ENCODE data around the gene CRTC3. TPM values are rescaled to one million over a fixed set of nuclear protein-coding genes. Genes with fewer than 3 reads are reported as not detected.
"Not testable (repeated sequence)": the region's sequence is repeated elsewhere in the genome, so short reads cannot be mapped to it uniquely, and the experiment has no call there.

Gene CRTC3
- total RNA-seq, 2 experiments from 2014 or later, result 40.6 to 42.7 TPM

- intact Hi-C loops (cut with micrococcal nuclease), result not testable (repeated sequence)
- CTCF ChIA-PET, result interaction anchor here (1.1 to 1.2 kb wide), 2 partner anchors 11 to 410 kb away, joined by 4 to 5 read pairs; no protein-coding TSS in a partner anchor
Observed at GRCh38 chr15:90524018-90524803, 5.5 kb upstream of the CRTC3 start.

GRCh38 chr15:90529011-90529370, 732 bp upstream of the CRTC3 start:
- intact Hi-C loops (cut with micrococcal nuclease), result no loop called here
- Mint-ChIP-seq H3K9me3 (no peaks in the 10 kb centered on the region), H3K4me1 (ENCODE audit: low read depth) (peaks cover 37% of the 10 kb centered on the region), H3K27ac (peak overlapping the region; percentile 89), H3K4me3 (peak overlapping the region; percentile 76), H3K27me3 (ENCODE audit: low read depth) (no peaks in the 10 kb centered on the region), H3K36me3 (ENCODE audit: low read depth) (peaks cover 10% of the 10 kb centered on the region)
- DNase-seq, result no peak
- CTCF ChIA-PET, result no interaction called here

More at GRCh38 chr15:90524018-90524803, 5.5 kb upstream of the CRTC3 start:
- not testable (repeated sequence) for H3K9me3 Mint-ChIP-seq; H3K36me3 Mint-ChIP-seq (ENCODE audit: low read depth); H3K27me3 Mint-ChIP-seq (ENCODE audit: low read depth); DNase-seq; H3K4me1 Mint-ChIP-seq (ENCODE audit: low read depth); H3K27ac Mint-ChIP-seq; H3K4me3 Mint-ChIP-seq

GRCh38 chr15:90530250-90531051, 728 bp downstream of the CRTC3 start:
- peaks cover 49% of the 10 kb centered on the region for H3K4me1 Mint-ChIP-seq (ENCODE audit: low read depth)
- no peaks in the 10 kb centered on the region for H3K27me3 Mint-ChIP-seq (ENCODE audit: low read depth)
- peak overlapping the region; percentile 92 for H3K4me3 Mint-ChIP-seq
- peak overlapping the region; percentile 88 for H3K27ac Mint-ChIP-seq
- H3K9me3 Mint-ChIP-seq, result no peaks in the 10 kb centered on the region
- intact Hi-C loops (cut with micrococcal nuclease), result loop anchor here (1.0 to 2.0 kb wide), 2 partner anchors 9 to 66 kb away; no protein-coding TSS in a partner anchor
- peak; percentile 55 for DNase-seq
- CTCF ChIA-PET, result interaction anchor here (0.6 to 1.5 kb wide), 6 partner anchors 9 to 270 kb away, joined by 3 to 9 read pairs (median 4); no protein-coding TSS in a partner anchor
- H3K36me3 Mint-ChIP-seq (ENCODE audit: low read depth), result peaks cover 10% of the 10 kb centered on the region

GRCh38 chr15:90531147-90531546, 1.4 kb downstream of the CRTC3 start:
- peak overlapping the region; percentile 92 for H3K4me3 Mint-ChIP-seq
- CTCF ChIA-PET, result interaction anchor here (0.6 to 1.5 kb wide), 5 partner anchors 8 to 238 kb away, joined by 3 to 9 read pairs (median 4); no protein-coding TSS in a partner anchor
- no peaks in the 10 kb centered on the region for H3K27me3 Mint-ChIP-seq (ENCODE audit: low read depth)
- H3K36me3 Mint-ChIP-seq (ENCODE audit: low read depth), result peaks cover 10% of the 10 kb centered on the region
- intact Hi-C loops (cut with micrococcal nuclease), result loop anchor here (1.0 to 2.0 kb wide), 2 partner anchors 8 to 66 kb away; no protein-coding TSS in a partner anchor
- H3K27ac Mint-ChIP-seq, result peak overlapping the region; percentile 88
- peaks cover 56% of the 10 kb centered on the region for H3K4me1 Mint-ChIP-seq (ENCODE audit: low read depth)
- no peak for DNase-seq
- no peaks in the 10 kb centered on the region for H3K9me3 Mint-ChIP-seq

- CTCF ChIA-PET, result interaction anchor here (0.7 to 0.8 kb wide), 2 partner anchors 11 to 35 kb away, joined by 3 to 4 read pairs; no protein-coding TSS in a partner anchor
- Mint-ChIP-seq H3K36me3 (ENCODE audit: low read depth) (peaks cover 27% of the 10 kb centered on the region), H3K4me1 (ENCODE audit: low read depth) (peaks cover 86% of the 10 kb centered on the region), H3K4me3 (no peak overlapping the region), H3K27me3 (ENCODE audit: low read depth) (no peaks in the 10 kb centered on the region), H3K27ac (no peak overlapping the region), H3K9me3 (no peaks in the 10 kb centered on the region)
- DNase-seq, result no peak
- intact Hi-C loops (cut with micrococcal nuclease), result no loop called here
Observed at GRCh38 chr15:90535254-90535653, 5.5 kb downstream of the CRTC3 start.

GRCh38 chr15:90539789-90540188, 10.1 kb downstream of the CRTC3 start:
- CTCF ChIA-PET, result interaction anchor here (0.6 to 2.3 kb wide), 11 partner anchors 9 to 391 kb away, joined by 3 to 10 read pairs (median 4); no protein-coding TSS in a partner anchor
- Mint-ChIP-seq H3K27me3 (ENCODE audit: low read depth) (no peaks in the 10 kb centered on the region), H3K4me1 (ENCODE audit: low read depth) (peaks cover 81% of the 10 kb centered on the region), H3K4me3 (peak overlapping the region; percentile 68), H3K27ac (peak overlapping the region; percentile 97), H3K9me3 (no peaks in the 10 kb centered on the region), H3K36me3 (ENCODE audit: low read depth) (peaks cover 32% of the 10 kb centered on the region)
- intact Hi-C loops (cut with micrococcal nuclease), result loop anchor here (1.0 to 2.0 kb wide), 3 partner anchors 8 to 55 kb away; no protein-coding TSS in a partner anchor
- DNase-seq, result peak; percentile 79

GRCh38 chr15:90540768-90541167, 11.0 kb downstream of the CRTC3 start:
- H3K4me3 Mint-ChIP-seq, result peak overlapping the region; percentile 29
- CTCF ChIA-PET, result interaction anchor here (1.2 to 2.3 kb wide), 4 partner anchors 15 to 64 kb away, joined by 4 to 10 read pairs (median 5); no protein-coding TSS in a partner anchor
- H3K27ac Mint-ChIP-seq, result peak overlapping the region; percentile 78
- peaks cover 81% of the 10 kb centered on the region for H3K4me1 Mint-ChIP-seq (ENCODE audit: low read depth)
- H3K9me3 Mint-ChIP-seq, result no peaks in the 10 kb centered on the region
- no peaks in the 10 kb centered on the region for H3K27me3 Mint-ChIP-seq (ENCODE audit: low read depth)
- intact Hi-C loops (cut with micrococcal nuclease), result no loop called here
- DNase-seq, result no peak
- peaks cover 40% of the 10 kb centered on the region for H3K36me3 Mint-ChIP-seq (ENCODE audit: low read depth)

- Mint-ChIP-seq H3K36me3 (ENCODE audit: low read depth) (peaks cover 30% of the 10 kb centered on the region), H3K27me3 (ENCODE audit: low read depth) (no peaks in the 10 kb centered on the region), H3K27ac (no peak overlapping the region), H3K9me3 (no peaks in the 10 kb centered on the region), H3K4me3 (no peak overlapping the region), H3K4me1 (ENCODE audit: low read depth) (peaks cover 67% of the 10 kb centered on the region)
- CTCF ChIA-PET, result interaction anchor here (0.9 kb wide), 1 partner anchor 39 kb away, joined by 3 read pairs; no protein-coding TSS in a partner anchor
- intact Hi-C loops (cut with micrococcal nuclease), result no loop called here
- DNase-seq, result peak; percentile 40
Observed at GRCh38 chr15:90545095-90545494, 15.4 kb downstream of the CRTC3 start.

- Mint-ChIP-seq H3K4me1 (ENCODE audit: low read depth) (peaks cover 70% of the 10 kb centered on the region), H3K27me3 (ENCODE audit: low read depth) (no peaks in the 10 kb centered on the region), H3K4me3 (no peak overlapping the region), H3K27ac (peak overlapping the region; percentile 33), H3K9me3 (no peaks in the 10 kb centered on the region), H3K36me3 (ENCODE audit: low read depth) (peaks cover 29% of the 10 kb centered on the region)
- intact Hi-C loops (cut with micrococcal nuclease), result loop anchor here (2.0 kb wide), 1 partner anchor 13 kb away; no protein-coding TSS in a partner anchor
- CTCF ChIA-PET, result no interaction called here
- no peak for DNase-seq
Observed at GRCh38 chr15:90547540-90547939, 17.8 kb downstream of the CRTC3 start.

GRCh38 chr15:90550919-90551318, 21.2 kb downstream of the CRTC3 start:
- CTCF ChIA-PET, result no interaction called here
- no peak for DNase-seq
- no peak overlapping the region for H3K27ac Mint-ChIP-seq
- H3K27me3 Mint-ChIP-seq (ENCODE audit: low read depth), result no peaks in the 10 kb centered on the region
- no peaks in the 10 kb centered on the region for H3K9me3 Mint-ChIP-seq
- H3K4me3 Mint-ChIP-seq, result no peak overlapping the region
- peaks cover 56% of the 10 kb centered on the region for H3K4me1 Mint-ChIP-seq (ENCODE audit: low read depth)
- peaks cover 12% of the 10 kb centered on the region for H3K36me3 Mint-ChIP-seq (ENCODE audit: low read depth)
- intact Hi-C loops (cut with micrococcal nuclease), result no loop called here

- Mint-ChIP-seq H3K27ac (no peak overlapping the region), H3K4me3 (no peak overlapping the region), H3K9me3 (no peaks in the 10 kb centered on the region), H3K27me3 (ENCODE audit: low read depth) (no peaks in the 10 kb centered on the region), H3K4me1 (ENCODE audit: low read depth) (peaks cover 59% of the 10 kb centered on the region), H3K36me3 (ENCODE audit: low read depth) (peaks cover 8% of the 10 kb centered on the region)
- CTCF ChIA-PET, result no interaction called here
- intact Hi-C loops (cut with micrococcal nuclease), result no loop called here
- DNase-seq, result no peak
Observed at GRCh38 chr15:90552162-90552928, 22.6 kb downstream of the CRTC3 start.

- CTCF ChIA-PET, result no interaction called here
- DNase-seq, result no peak
- H3K9me3 Mint-ChIP-seq, result no peaks in the 10 kb centered on the region
- peaks cover 59% of the 10 kb centered on the region for H3K4me1 Mint-ChIP-seq (ENCODE audit: low read depth)
- H3K36me3 Mint-ChIP-seq (ENCODE audit: low read depth), result peaks cover 8% of the 10 kb centered on the region
- no peak overlapping the region for H3K27ac Mint-ChIP-seq
- intact Hi-C loops (cut with micrococcal nuclease), result no loop called here
- H3K27me3 Mint-ChIP-seq (ENCODE audit: low read depth), result no peaks in the 10 kb centered on the region
- no peak overlapping the region for H3K4me3 Mint-ChIP-seq
Observed at GRCh38 chr15:90552929-90553211, 23.1 kb downstream of the CRTC3 start.
